GM12872 (cell line): ENCODE results near the gene EZR.

Experiments used
- CTCF ChIP-seq: IDR thresholded peaks from 3 replicates; pipeline ENCODE4 v1.5.1; 2011; ENCODE audit warnings: low read depth, mild to moderate bottlenecking, low read length, moderate library complexity; ENCODE audit not compliant: insufficient read depth

EZR gene

GRCh38 chr6:158849899-158850806, 31.0 kb upstream of the EZR start:
- TF ChIP-seq CTCF = no peak

- no peak for TF ChIP-seq CTCF
These were observed 29.3 kb upstream of the EZR start for GRCh38 chr6:158848490-158848895.

GRCh38 chr6:158847786-158848185, 28.6 kb upstream of the EZR start:
- no peak for TF ChIP-seq CTCF

- TF ChIP-seq CTCF = no peak
These were observed 27.9 kb upstream of the EZR start for GRCh38 chr6:158847012-158847529.

- TF ChIP-seq CTCF = no peak
These were observed 24.8 kb upstream of the EZR start for GRCh38 chr6:158843751-158844683.

DNA sequence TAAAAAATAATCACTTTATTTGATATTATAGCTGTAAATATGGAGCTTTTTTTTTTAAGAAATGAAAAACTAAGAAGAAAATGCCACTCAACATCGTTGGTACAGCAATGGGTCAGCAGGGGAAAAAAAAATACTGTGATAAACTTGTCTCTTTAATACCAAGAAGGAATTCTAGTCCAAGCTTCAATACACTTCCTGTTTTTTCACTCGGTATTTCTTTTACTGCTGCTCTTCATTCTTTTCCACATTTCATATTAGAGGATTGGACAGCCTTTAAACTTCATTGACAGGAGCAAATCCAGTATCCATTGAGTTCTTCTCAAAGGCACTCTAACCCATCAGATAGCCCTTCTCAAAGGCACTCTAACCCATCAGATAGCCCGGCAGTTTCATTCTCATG, 22.2 kb upstream of the EZR start:
- no peak for TF ChIP-seq CTCF

DNA sequence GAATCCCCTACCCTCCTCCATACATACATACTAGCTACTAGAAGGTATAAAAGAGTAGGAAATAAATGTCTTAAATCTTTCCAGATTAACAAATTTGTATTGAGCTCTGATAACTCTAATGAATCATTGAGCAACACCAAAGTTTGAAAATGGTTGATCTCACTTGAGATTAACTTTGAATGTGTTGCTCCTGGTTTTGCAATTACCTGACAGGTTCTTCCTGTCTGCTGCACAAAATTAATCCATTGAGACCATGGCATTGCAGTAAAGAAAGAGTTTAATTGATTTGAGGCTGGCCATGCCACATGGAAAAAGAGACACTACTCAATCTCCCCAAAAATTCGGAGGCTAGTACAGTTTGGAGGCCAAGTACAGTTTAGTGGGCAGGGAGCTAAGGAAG, 21.3 kb upstream of the EZR start:
- TF ChIP-seq CTCF = no peak
